Activated CD4-positive, alpha-beta T cell treated with anti-CD3 and anti-CD28 coated beads for 1 hour (primary cell): ENCODE measurements around the gene PPM1M.
"Not testable (repeated sequence)": the region's sequence is repeated elsewhere in the genome, so short reads cannot be mapped to it uniquely, and the experiment has no call there.

Source experiments
- DNase-seq: peaks from one replicate; pipeline ENCODE4 v3.0.0-alpha.2; 2020

Gene PPM1M

DNA sequence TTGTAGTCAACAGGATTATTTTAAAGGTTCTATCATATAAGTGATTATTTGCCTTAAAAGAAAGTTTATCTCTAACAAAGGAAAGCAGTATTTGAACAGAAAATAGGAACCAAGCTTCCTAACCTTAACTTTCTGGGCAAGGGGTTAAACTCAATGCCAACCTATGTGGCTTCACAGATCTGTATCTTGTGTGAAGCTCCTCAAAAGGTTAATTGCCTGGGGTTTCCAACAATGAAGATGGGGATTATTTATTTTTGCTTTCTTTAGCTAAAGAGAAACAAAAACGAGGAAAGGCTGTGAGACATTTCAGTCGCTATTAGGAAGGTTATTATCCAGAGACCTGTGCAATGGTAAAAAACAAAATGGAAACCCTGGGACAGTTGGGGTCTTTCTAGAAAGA is 34.0 kb downstream of the PPM1M start:
- no peak for DNase-seq

DNA sequence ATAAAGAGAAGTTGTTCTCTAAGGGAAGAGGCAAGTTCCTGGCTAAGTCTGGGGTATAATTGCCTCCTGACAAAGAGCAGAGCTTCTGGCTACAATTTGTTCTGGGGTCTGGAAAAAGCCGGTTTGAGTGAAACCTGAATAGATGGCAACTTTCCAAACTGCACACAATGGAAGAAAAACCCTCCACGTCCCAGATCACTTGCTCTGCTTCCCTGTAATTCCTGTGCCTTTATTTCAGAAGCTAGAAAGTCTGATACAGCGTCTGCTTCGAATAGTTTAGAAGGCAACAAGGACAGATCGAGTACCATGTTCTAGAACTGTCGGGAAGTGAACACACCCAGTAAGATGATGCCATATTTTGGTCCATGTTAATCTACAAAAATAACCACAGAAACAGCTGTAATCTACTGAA is 34.5 kb downstream of the PPM1M start:
- DNase-seq = no peak

GRCh38 chr3:52281981-52282801 is 36.6 kb downstream of the PPM1M start:
- DNase-seq = no peak

DNA sequence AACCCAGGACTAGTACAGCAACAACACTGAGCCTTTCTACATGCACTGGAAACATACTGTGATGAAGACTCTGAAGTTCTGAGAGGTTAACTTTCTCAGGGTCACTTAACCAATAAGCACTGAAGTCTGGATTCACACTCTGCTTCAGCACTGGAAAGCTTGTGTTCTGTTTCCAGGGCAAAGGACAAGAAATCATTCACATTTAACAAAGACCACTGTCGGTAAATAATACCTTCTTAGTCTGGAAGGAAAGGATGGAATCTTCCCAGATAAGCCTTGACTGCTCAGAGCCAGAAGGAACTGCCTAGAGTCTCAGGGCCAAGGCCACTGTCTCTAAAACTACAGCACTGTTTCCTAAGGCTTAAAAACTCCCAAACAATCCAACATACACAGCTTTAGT is 37.7 kb downstream of the PPM1M start:
- DNase-seq = no peak

- DNase-seq = not testable (repeated sequence)
Measured at GRCh38 chr3:52284051-52284450, 38.5 kb downstream of the PPM1M start.

GRCh38 chr3:52286777-52287110 is 41.2 kb downstream of the PPM1M start:
- no peak for DNase-seq

DNA sequence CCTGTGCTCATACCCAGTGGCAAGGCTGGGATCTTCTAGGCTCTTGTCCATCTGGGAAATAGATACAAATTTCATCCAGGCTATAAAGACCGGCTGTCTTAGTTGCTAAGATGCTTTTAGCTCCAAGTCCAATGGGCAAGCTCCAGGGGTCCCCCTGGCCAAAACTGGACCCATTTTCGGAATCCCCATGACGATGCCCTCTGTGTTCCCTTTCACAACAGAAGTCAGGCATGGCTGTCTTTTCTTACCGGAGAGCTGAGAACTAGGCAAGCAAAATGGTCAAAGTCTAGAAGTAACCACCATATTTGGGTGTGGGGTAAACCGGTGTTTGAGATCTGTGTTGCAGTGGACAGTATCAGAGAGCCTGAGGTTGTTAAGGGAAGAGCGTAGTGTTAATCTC is 43.1 kb downstream of the PPM1M start:
- DNase-seq = no peak

GRCh38 chr3:52289338-52289746 is 43.8 kb downstream of the PPM1M start:
- no peak for DNase-seq

GRCh38 chr3:52289747-52290595 is 44.4 kb downstream of the PPM1M start:
- DNase-seq = no peak

DNA sequence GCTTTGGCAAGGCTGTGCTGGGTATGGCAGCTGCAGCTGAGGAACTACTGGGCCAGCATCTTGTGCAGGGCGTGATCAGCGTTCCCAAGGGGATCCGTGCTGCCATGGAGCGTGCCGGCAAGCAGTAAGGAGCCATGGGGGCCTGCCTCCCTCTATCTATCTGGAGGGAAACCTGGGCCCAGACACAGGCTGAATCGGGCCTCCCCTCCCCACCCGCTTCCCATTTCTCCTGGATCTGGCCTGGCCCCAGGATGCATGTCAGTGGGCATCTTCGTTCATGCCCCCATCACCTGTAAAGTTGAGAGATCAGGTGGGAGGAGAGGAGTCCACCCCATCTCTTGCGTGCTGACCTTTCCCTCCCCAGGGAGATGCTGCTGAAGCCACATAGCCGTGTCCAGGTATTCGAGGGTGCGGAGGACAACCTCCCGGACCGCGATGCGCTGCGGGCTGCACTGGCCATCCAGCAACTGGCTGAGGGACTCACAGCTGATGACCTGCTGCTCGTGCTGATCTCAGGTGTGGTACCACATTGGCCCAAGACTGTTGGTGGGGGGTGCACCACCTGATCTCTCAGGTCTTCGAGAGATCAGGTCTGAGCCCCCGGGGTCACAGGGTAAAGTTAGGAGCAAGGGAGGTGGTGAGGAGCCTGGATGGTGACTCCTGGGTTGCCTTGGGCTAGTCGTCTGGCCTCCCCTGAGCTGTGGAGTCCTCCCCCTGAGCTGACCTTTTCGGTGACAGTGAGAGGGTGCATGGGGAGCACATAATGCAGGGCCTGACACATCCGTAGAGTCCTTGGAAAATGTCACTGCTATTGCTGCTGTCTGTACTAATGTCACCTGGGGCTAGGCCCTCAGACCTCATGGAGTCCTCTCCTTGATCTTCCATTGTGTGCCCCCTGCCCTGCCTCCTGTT is 45.3 kb downstream of the PPM1M start:
- no peak for DNase-seq

DNA sequence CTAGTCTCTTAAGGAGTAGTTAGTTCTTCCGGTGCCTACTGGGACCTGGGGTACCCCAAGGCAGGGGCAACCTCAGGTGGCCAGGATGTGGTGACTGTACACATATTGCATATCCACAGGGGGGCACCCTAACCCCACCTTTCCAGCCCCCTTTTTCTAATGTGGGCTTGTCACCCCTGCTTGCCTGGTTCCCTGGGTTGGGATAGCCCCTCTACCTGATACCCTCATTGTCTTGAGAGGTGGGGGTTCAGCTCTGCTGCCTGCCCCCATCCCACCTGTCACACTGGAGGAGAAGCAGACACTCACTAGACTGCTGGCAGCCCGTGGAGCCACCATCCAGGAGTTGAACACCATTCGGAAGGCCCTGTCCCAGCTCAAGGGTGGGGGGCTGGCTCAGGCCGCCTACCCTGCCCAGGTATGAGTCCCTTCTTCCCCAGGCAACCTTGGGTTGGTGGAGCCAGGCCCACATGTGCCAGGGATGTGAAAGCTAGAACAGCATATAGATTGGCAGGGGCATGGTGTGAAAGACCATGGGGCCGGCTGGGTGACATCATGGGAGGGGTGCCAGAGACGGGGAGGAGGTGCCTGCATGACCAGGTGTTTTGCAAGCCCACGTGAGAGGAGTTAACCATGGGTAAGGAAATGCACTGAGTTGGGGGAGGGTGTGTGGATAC is 46.1 kb downstream of the PPM1M start:
- DNase-seq = peak; percentile 26

GRCh38 chr3:52292247-52293065 is 46.9 kb downstream of the PPM1M start:
- no peak for DNase-seq

DNA sequence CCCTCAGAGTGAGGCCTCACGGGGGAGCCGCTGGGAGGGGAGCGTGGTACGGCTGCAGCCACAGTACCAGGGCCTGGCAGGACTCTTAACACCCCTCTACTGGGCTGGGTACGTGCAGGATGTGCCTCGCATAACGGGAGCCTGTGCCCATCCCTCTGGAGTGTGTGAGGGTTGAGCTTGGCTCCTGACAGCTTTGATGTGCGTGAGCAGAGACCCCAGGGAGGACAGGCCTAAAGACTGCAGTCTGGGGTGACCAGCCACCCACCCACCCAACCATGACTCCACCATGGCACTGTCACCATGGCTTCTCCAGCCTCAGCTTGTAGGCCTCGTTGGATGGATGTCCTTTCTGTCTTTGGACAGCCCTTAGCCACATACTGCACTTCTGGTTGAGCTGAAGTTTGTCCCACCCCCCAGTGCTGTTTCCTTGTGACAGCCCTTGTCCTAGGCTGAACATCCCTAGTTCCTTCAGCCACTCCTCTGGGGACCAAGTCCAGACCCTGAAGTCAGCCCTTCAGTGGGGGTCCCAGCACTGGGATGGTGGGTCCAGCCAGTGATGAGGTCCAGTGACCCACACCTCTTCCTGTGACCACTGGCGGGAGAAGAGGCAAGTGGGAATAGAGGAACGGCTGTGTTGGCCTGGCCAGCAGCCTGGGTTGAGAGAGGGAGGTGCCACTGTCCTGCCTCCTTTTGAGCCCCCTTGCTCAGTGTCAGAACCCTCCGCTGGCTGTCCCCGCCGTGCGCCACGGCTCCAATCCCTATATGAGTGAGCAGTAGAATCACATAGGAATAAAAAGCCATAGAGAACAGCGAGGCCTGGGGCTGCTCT is 48.1 kb downstream of the PPM1M start:
- DNase-seq = no peak

GRCh38 chr3:52294320-52295150 is 49.0 kb downstream of the PPM1M start:
- no peak for DNase-seq

GRCh38 chr3:52295671-52296208 is 50.2 kb downstream of the PPM1M start:
- no peak for DNase-seq

DNA sequence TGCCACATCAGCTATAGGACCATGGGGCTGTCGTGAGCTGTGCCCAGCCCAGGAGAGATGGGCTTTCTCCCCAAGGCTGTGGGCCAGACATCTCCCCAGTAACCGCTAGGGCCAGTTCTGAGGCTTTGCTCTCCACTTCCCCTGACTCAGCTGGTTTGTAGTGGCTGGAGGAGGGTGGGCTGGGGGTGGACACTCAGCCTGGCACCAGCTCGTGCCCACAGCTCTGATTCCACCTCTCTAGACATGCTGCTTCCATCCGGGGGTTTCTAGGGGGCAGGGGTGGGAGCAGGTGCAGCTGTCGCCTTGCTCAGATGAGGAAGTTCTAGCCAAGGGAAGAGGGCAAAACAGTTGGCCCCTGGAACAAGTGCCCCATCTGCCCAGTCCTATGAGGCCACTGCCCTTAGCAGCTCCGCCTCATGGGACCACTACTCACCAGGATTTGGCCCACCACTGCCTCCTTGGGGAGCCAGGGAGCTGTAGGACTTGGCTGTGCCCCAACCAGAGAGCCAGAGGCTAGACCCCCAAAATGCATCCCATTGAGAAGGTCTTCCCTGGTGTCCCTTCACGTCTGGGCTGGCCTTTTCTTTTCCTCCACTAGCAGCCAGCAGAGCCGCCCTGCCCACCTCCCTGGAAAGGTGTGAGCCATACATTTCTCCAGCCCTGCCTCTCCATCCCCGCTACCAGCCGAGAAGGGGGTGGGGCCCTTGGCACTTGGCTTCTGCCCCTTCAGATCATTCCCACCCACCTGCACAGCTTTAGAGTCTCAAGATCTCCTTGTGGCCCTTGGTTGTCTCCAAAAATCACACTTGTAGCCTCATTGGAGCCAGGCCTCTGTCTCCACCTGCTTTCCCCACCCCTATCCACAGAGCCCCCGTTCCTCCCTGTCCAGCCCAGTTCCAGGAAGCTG is 51.9 kb downstream of the PPM1M start:
- no peak for DNase-seq

- no peak for DNase-seq
Measured at GRCh38 chr3:52298149-52299098, 52.9 kb downstream of the PPM1M start.
